Stimulated activated memory B cell treated with anti-CD40 and anti-IgM and Interleukin-4, amounts not matched to agents 10 μg/mL and 1 μg/mL and 100 μg/mL, for 72 hours (primary cell): Measurements from ENCODE around the gene GLIS1.

ENCODE experiments used
- ATAC-seq: fragments of 150-1000 bp; cut with Tn5 transposase; 2 replicates; pipeline ENCODE4 v1.10.0; 2021
- H3K27ac Mint-ChIP-seq: one replicate; pipeline ENCODE4 v1.8.0; 2022; ENCODE audit warnings: mild to moderate bottlenecking, mixed read lengths
- H3K27me3 Mint-ChIP-seq: one replicate; pipeline ENCODE4 v1.8.0; 2022; ENCODE audit warnings: mixed read lengths
- H3K36me3 Mint-ChIP-seq: one replicate; pipeline ENCODE4 v1.8.0; 2022; ENCODE audit warnings: mixed read lengths
- H3K4me1 Mint-ChIP-seq: one replicate; pipeline ENCODE4 v1.8.0; 2022; ENCODE audit warnings: mixed read lengths
- H3K4me3 Mint-ChIP-seq: one replicate; pipeline ENCODE4 v1.8.0; 2022; ENCODE audit warnings: mild to moderate bottlenecking, moderate library complexity, mixed read lengths
- H3K9me3 Mint-ChIP-seq: one replicate; pipeline ENCODE4 v1.8.0; 2022; ENCODE audit warnings: mixed read lengths

The GLIS1 gene

GRCh38 chr1:53696571-53696970 lies 42.4 kb downstream of the GLIS1 start:
- no peaks in the 10 kb centered on the region for H3K4me1 Mint-ChIP-seq
- no peak overlapping the region for H3K4me3 Mint-ChIP-seq
- H3K9me3 Mint-ChIP-seq = no peaks in the 10 kb centered on the region
- H3K27ac Mint-ChIP-seq = no peak overlapping the region
- H3K36me3 Mint-ChIP-seq = no peaks in the 10 kb centered on the region
- peaks cover 25% of the 10 kb centered on the region for H3K27me3 Mint-ChIP-seq
- no peak for ATAC-seq

GRCh38 chr1:53696051-53696450 lies 42.9 kb downstream of the GLIS1 start:
- Mint-ChIP-seq H3K27ac (no peak overlapping the region), H3K9me3 (no peaks in the 10 kb centered on the region), H3K27me3 (peaks cover 31% of the 10 kb centered on the region), H3K36me3 (no peaks in the 10 kb centered on the region), H3K4me1 (no peaks in the 10 kb centered on the region), H3K4me3 (no peak overlapping the region)
- ATAC-seq = no peak

GRCh38 chr1:53695116-53695515 lies 43.8 kb downstream of the GLIS1 start:
- Mint-ChIP-seq H3K36me3 (no peaks in the 10 kb centered on the region), H3K27ac (no peak overlapping the region), H3K4me1 (no peaks in the 10 kb centered on the region), H3K9me3 (no peaks in the 10 kb centered on the region), H3K4me3 (no peak overlapping the region), H3K27me3 (peaks cover 31% of the 10 kb centered on the region)
- no peak for ATAC-seq

GRCh38 chr1:53694718-53695091 lies 44.3 kb downstream of the GLIS1 start:
- H3K4me1 Mint-ChIP-seq = no peaks in the 10 kb centered on the region
- ATAC-seq = no peak

GRCh38 chr1:53693773-53694717 lies 44.9 kb downstream of the GLIS1 start:
- Mint-ChIP-seq H3K27me3 (peaks cover 31% of the 10 kb centered on the region), H3K4me1 (no peaks in the 10 kb centered on the region), H3K9me3 (no peaks in the 10 kb centered on the region), H3K36me3 (no peaks in the 10 kb centered on the region), H3K4me3 (no peak overlapping the region), H3K27ac (no peak overlapping the region)
- no peak for ATAC-seq

More at GRCh38 chr1:53694718-53695091, 44.3 kb downstream of the GLIS1 start:
- H3K4me3 Mint-ChIP-seq = no peak overlapping the region
- H3K27ac Mint-ChIP-seq = no peak overlapping the region
- no peaks in the 10 kb centered on the region for H3K9me3 Mint-ChIP-seq
- H3K36me3 Mint-ChIP-seq = no peaks in the 10 kb centered on the region
- peaks cover 31% of the 10 kb centered on the region for H3K27me3 Mint-ChIP-seq

GRCh38 chr1:53693339-53693738 lies 45.6 kb downstream of the GLIS1 start:
- Mint-ChIP-seq H3K9me3 (no peaks in the 10 kb centered on the region), H3K27me3 (peaks cover 31% of the 10 kb centered on the region), H3K36me3 (no peaks in the 10 kb centered on the region), H3K4me3 (no peak overlapping the region), H3K4me1 (no peaks in the 10 kb centered on the region), H3K27ac (no peak overlapping the region)
- no peak for ATAC-seq

- no peak for ATAC-seq
- no peak overlapping the region for H3K27ac Mint-ChIP-seq
- H3K9me3 Mint-ChIP-seq = no peaks in the 10 kb centered on the region
- H3K27me3 Mint-ChIP-seq = peaks cover 29% of the 10 kb centered on the region
- H3K36me3 Mint-ChIP-seq = no peaks in the 10 kb centered on the region
- H3K4me1 Mint-ChIP-seq = no peaks in the 10 kb centered on the region
- H3K4me3 Mint-ChIP-seq = no peak overlapping the region
Measured at GRCh38 chr1:53691326-53691725, 47.6 kb downstream of the GLIS1 start.

GRCh38 chr1:53690411-53690810 lies 48.6 kb downstream of the GLIS1 start:
- Mint-ChIP-seq H3K36me3 (no peaks in the 10 kb centered on the region), H3K4me1 (no peaks in the 10 kb centered on the region), H3K27me3 (peaks cover 36% of the 10 kb centered on the region), H3K9me3 (no peaks in the 10 kb centered on the region), H3K27ac (no peak overlapping the region), H3K4me3 (no peak overlapping the region)
- no peak for ATAC-seq

GRCh38 chr1:53689736-53690326 lies 49.1 kb downstream of the GLIS1 start:
- H3K36me3 Mint-ChIP-seq = no peaks in the 10 kb centered on the region
- ATAC-seq = no peak
- no peaks in the 10 kb centered on the region for H3K4me1 Mint-ChIP-seq
- H3K27me3 Mint-ChIP-seq = peaks cover 39% of the 10 kb centered on the region
- no peaks in the 10 kb centered on the region for H3K9me3 Mint-ChIP-seq
- H3K4me3 Mint-ChIP-seq = no peak overlapping the region
- H3K27ac Mint-ChIP-seq = no peak overlapping the region

GRCh38 chr1:53689223-53689622 lies 49.7 kb downstream of the GLIS1 start:
- Mint-ChIP-seq H3K36me3 (no peaks in the 10 kb centered on the region), H3K4me1 (no peaks in the 10 kb centered on the region), H3K4me3 (no peak overlapping the region), H3K27ac (no peak overlapping the region), H3K9me3 (no peaks in the 10 kb centered on the region), H3K27me3 (peaks cover 39% of the 10 kb centered on the region)
- ATAC-seq = no peak

GRCh38 chr1:53688381-53689102 lies 50.4 kb downstream of the GLIS1 start:
- ATAC-seq = no peak
- peaks cover 36% of the 10 kb centered on the region for H3K27me3 Mint-ChIP-seq
- H3K27ac Mint-ChIP-seq = no peak overlapping the region
- no peaks in the 10 kb centered on the region for H3K4me1 Mint-ChIP-seq
- H3K4me3 Mint-ChIP-seq = no peak overlapping the region
- H3K9me3 Mint-ChIP-seq = no peaks in the 10 kb centered on the region
- no peaks in the 10 kb centered on the region for H3K36me3 Mint-ChIP-seq

GRCh38 chr1:53687901-53688300 lies 51.1 kb downstream of the GLIS1 start:
- Mint-ChIP-seq H3K4me1 (no peaks in the 10 kb centered on the region), H3K27me3 (peaks cover 32% of the 10 kb centered on the region), H3K36me3 (no peaks in the 10 kb centered on the region), H3K27ac (no peak overlapping the region), H3K4me3 (no peak overlapping the region), H3K9me3 (no peaks in the 10 kb centered on the region)
- no peak for ATAC-seq

GRCh38 chr1:53687426-53687825 lies 51.5 kb downstream of the GLIS1 start:
- peaks cover under 1% of the 10 kb centered on the region for H3K4me1 Mint-ChIP-seq
- H3K4me3 Mint-ChIP-seq = no peak overlapping the region
- H3K27me3 Mint-ChIP-seq = peaks cover 31% of the 10 kb centered on the region
- H3K9me3 Mint-ChIP-seq = no peaks in the 10 kb centered on the region
- no peak for ATAC-seq
- H3K36me3 Mint-ChIP-seq = no peaks in the 10 kb centered on the region
- H3K27ac Mint-ChIP-seq = no peak overlapping the region

- peaks cover 5% of the 10 kb centered on the region for H3K4me1 Mint-ChIP-seq
- H3K4me3 Mint-ChIP-seq = no peak overlapping the region
- H3K36me3 Mint-ChIP-seq = no peaks in the 10 kb centered on the region
- H3K9me3 Mint-ChIP-seq = no peaks in the 10 kb centered on the region
- H3K27me3 Mint-ChIP-seq = peaks cover 26% of the 10 kb centered on the region
- ATAC-seq = no peak
- no peak overlapping the region for H3K27ac Mint-ChIP-seq
Measured at GRCh38 chr1:53686965-53687267, 52.0 kb downstream of the GLIS1 start.

GRCh38 chr1:53686091-53686964 lies 52.6 kb downstream of the GLIS1 start:
- no peak overlapping the region for H3K27ac Mint-ChIP-seq
- H3K9me3 Mint-ChIP-seq = no peaks in the 10 kb centered on the region
- peaks cover 8% of the 10 kb centered on the region for H3K4me1 Mint-ChIP-seq
- no peaks in the 10 kb centered on the region for H3K36me3 Mint-ChIP-seq
- peaks cover 20% of the 10 kb centered on the region for H3K27me3 Mint-ChIP-seq
- ATAC-seq = no peak
- H3K4me3 Mint-ChIP-seq = no peak overlapping the region
